Measurements from ENCODE around the gene SMARCB1. TPM values are rescaled to one million over a fixed set of nuclear protein-coding genes. Genes with fewer than 3 reads are reported as not detected.

The SMARCB1 gene
- total and polyA plus RNA-seq, 2 experiments from 2014 or later = 114 to 132 TPM

- no peaks in the 10 kb centered on the region for H3K79me2 ChIP-seq (replicated peaks; ENCODE audit: insufficient read depth)
- Mint-ChIP-seq H3K4me3 (no peak overlapping the region), H3K27ac (no peak overlapping the region), H3K27me3 (ENCODE audit: insufficient read depth, low read depth, poor library complexity) (peaks cover 18% of the 10 kb centered on the region), H3K36me3 (ENCODE audit: low read depth) (peaks cover 57% of the 10 kb centered on the region), H3K4me1 (peaks cover 2% of the 10 kb centered on the region; the same call in 1 of the 3 replicates), H3K9me3 (no peaks in the 10 kb centered on the region; the same call in 2 of the 3 replicates)
- 0 out of 2 replicates have a peak, but pooled peaks cover 4% of the 10 kb centered on the region for H4K20me1 ChIP-seq (replicated peaks; ENCODE audit: insufficient read depth)
- no peaks in the 10 kb centered on the region for H3K9me2 ChIP-seq (ENCODE audit: insufficient read depth)
- no peak overlapping the region for H3K4me2 ChIP-seq
- DNase-seq (ENCODE audit: low spot score) = no peak
- no peaks in the 10 kb centered on the region for H3K4me1 ChIP-seq (ENCODE audit: insufficient read depth)
- H3K36me3 ChIP-seq (ENCODE audit: insufficient read depth) = peaks cover 6% of the 10 kb centered on the region; the same call in 1 of the 2 replicates
- H3K27me3 ChIP-seq (ENCODE audit: insufficient read depth) = no peaks in the 10 kb centered on the region
- ATAC-seq = no peak
- H3F3A ChIP-seq (replicated peaks; ENCODE audit: low read depth) = no peaks in the 10 kb centered on the region
- no peak overlapping the region for H3K27ac ChIP-seq (ENCODE audit: low read depth)
- H3K4me3 ChIP-seq = no peak overlapping the region
- TF ChIP-seq POLR2AphosphoS5 (IDR thresholded peaks at IDR 0.05; ENCODE audit: low read depth) = no peak
- no peak for TF ChIP-seq CREB1 (CRISPR knock-in tag; IDR thresholded peaks at IDR 0.05; ENCODE audit: low read depth)
- TF ChIP-seq NANOG (IDR thresholded peaks at IDR 0.05; ENCODE audit: borderline replicate concordance) = no peak
- TF ChIP-seq ZNF331 (CRISPR knock-in tag; IDR thresholded peaks at IDR 0.05; ENCODE audit: low read depth) = no peak
- TF ChIP-seq ZNF462 (CRISPR knock-in tag; IDR thresholded peaks at IDR 0.05) = no peak
- no peak for TF ChIP-seq EZH2phosphoT487 (IDR thresholded peaks at IDR 0.05; ENCODE audit: unreplicated experiment)
- TF ChIP-seq STAT1 (IDR thresholded peaks at IDR 0.05; ENCODE audit: unreplicated experiment) = no peak
- no peak for TF ChIP-seq ZNF114 (CRISPR knock-in tag; IDR thresholded peaks at IDR 0.05)
- no peak overlapping the region for H2AFZ ChIP-seq
Measured at GRCh38 chr22:23828800-23829680, 42.3 kb downstream of the SMARCB1 start.

Measured in GM23338 (cell line).